HG03108 (cell line): ENCODE results near the gene SLC29A2.
A peak's percentile ranks its signal among the peaks of the same experiment; 100 is the strongest.

Experiments
- ATAC-seq: cut with Tn5 transposase; IDR thresholded peaks from one replicate; pipeline ENCODE4 v1.9.1; 2021; ENCODE audit warnings: moderate library complexity; ENCODE audit not compliant: unreplicated experiment

SLC29A2 gene

GRCh38 chr11:66335531-66336233, 35.9 kb downstream of the SLC29A2 start:
- ATAC-seq: no peak

DNA sequence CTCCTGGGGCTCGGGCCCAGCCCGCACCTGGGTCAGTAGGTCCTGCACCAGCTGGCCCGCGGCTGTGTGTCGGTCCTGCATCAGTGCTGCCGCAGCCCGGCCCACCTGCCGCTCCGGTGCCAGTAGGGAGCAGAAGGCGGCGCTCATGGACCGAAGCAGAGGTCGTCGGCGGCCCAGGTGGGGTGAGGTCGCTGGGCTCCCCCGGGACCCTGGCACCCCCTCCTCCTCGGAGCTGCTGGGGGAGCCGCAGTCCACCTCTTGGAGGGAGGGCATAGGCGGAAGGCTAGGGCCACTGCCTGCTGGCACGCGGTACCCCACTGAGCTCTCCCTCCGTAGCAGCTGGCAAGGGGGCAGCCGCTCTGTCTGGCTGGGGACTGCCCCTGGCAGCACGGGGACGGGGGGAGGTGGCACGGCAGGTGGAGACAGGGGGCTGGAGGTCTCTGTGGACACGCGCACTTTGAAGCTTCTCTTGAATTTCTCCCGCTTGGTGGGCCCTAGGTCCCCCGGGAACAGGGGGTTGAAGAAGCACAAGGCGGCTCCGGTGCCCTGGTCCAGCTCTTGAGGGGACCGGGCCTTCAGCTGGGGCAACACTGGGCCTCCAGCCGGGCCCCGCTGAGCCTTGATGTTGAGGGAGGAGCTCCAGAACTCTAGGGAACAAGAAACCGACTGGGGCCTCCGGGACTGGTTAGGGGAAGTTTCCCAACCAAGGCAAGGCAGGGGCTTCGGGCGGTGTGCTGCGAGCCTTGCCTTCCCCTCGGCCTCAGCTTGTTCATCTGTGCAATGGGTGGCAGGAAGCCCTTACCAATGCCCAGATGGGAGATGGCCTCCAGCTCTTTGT, 36.7 kb downstream of the SLC29A2 start:
- no peak for ATAC-seq

- no peak for ATAC-seq
Measured at GRCh38 chr11:66333896-66334604, 37.5 kb downstream of the SLC29A2 start.

DNA sequence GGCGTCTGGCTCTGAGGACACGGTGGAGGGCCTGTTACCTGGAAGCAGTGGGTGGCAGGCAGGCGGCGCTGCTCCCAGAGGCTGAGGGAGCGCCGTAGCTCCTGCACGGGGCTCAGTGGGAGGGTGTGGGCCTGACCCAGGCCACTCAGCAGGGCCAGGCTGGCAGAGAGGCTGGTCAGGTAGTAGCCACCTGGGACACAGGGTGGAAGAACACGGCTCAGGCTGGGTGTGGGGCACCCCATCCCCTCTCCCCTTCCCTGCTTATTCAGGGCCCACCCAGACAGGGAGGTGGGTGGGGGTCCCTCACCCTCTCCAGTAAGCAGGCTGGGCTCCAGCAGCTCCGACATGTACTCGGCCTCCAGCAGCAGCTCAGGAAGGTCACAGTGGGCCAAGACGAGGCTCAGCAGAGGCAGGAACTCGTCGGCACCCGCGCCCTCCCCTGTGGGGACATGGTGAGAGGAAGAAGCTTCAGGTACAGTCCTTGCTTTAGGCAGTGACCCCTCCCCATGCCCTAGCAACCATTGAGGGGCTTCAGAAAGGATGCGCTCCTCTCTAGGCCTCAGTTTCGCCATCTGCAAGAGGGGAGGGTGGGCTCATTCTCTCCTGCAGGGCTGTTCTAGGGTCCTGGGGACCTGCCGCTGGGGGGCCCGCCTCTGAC, 38.2 kb downstream of the SLC29A2 start:
- no peak for ATAC-seq

DNA sequence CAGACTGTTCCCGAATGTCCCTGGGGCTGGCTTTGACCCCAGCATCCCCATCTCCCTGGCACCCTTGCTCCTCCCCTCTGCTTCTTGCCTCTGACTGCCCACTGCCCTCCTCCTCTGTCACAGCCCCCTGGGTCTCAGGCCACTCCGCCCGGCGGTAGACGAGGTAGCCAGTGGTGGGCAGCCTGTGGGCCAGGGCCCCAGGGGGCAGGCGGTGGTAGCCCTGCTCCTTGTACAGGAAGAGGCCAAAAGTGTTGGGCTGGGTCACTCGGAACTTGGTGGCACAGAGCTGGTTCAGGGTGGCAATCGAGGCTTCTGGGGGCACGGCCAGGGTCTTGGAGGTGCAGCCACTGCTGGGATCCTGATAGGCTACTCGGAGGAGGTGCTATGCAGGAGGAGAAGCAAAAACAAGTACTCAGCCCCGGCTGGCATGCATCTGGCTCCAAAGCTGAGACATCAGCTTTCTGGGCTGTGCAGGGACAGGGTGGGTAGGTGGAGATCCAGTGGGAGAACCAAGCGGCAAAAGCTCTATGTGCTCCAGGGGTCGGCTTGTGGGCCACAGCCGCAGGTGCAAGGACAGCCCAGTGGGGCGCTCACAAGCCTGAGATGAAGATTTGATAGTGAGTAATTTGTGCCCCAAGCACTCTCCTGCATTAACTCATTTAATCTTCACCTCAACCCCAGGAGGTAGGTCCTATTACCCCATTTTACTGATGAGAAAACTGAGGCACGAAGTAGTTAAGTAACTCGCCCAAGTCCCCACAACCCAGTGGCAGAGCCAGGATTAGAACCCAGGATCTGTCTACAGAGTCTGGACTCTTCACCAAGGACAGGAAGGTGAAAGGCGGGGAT, 39.0 kb downstream of the SLC29A2 start:
- no peak for ATAC-seq

DNA sequence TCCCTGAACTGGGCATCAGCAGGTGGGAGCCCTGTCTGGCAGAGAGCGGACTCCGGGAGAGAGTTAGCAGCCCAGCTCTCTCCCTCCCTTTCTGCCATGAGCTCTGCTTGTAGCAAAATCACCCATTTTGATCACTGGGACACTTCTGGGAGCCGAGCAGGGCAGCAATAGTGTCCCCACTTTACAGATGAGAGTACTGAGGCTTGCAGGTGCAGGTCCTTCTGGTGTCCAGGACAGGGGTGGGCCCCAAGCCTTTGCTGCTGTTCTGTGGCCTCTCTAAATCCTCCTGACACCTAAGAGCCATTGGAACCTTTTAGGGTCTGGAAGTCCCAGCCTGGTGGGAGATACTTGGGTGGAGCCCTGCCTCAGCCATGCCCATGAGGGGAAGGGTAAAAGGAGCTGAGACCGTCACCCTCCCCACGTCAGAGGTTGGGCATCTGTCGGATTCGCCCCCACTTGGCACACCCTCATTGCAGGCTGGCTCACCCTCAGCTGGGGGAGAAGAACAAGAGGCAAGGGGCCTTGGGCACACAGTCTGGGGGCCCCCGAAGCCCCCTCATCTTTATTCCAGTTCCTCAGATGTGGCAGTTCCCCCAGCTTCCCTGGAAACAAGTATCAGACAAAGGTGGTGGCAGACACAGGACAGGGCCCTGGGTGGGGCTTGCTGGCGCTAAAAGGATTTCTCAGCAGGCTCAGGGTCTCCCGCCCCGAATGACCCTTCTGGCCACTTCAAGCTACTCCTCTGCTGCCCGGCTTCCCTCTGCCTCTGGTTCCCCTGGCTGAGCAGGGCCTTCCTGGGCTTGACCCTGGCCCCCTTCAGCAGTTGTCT, 39.8 kb downstream of the SLC29A2 start:
- ATAC-seq: no peak

DNA sequence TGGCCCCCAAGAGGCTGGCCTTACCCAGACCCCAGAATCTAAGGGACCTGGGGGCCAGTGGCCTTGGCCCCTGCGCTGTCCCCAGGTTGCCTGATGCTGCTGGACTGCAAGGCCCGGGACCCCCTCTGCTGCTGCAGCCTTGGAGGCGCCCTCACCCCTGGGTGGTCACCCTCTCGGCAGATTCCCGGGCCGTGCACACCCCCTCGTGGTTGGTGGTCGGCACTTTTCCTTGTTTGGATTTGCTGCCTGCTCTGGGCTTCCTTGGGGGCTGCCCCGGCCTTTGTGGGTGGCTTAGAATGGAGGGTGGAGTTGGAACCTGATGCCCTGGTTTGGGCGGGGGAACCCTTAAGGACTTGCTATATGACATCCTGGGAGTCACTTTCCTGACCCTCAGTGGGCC, 40.6 kb downstream of the SLC29A2 start:
- no peak for ATAC-seq

DNA sequence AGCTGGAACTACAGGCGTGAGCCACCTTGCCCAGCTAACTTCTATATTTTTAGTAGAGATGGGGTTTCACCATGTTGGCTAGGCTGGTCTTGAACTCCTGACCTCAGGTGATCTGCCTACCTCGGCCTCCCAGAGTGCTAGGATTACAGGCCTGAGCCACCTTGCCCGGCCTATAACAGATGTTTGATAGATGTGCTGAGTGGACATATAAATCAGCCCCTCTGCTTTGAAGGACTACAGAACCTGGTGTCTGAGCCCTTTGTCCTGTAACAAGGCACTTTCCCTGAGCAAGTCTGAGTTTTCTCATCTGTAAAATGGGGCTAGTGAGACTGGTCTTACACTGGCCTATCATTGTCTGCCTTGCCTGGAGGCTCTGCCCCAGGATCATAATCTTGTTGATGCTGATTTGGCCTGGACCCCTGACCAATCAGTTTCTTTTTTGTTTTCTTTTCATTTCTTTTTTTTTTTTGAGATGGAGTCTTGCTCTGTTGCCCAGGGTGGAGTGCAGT, 42.3 kb downstream of the SLC29A2 start:
- ATAC-seq: no peak

GRCh38 chr11:66328302-66329144, 43.0 kb downstream of the SLC29A2 start:
- peak; percentile 65 for ATAC-seq

GRCh38 chr11:66328031-66328301, 43.6 kb downstream of the SLC29A2 start:
- ATAC-seq: no peak

DNA sequence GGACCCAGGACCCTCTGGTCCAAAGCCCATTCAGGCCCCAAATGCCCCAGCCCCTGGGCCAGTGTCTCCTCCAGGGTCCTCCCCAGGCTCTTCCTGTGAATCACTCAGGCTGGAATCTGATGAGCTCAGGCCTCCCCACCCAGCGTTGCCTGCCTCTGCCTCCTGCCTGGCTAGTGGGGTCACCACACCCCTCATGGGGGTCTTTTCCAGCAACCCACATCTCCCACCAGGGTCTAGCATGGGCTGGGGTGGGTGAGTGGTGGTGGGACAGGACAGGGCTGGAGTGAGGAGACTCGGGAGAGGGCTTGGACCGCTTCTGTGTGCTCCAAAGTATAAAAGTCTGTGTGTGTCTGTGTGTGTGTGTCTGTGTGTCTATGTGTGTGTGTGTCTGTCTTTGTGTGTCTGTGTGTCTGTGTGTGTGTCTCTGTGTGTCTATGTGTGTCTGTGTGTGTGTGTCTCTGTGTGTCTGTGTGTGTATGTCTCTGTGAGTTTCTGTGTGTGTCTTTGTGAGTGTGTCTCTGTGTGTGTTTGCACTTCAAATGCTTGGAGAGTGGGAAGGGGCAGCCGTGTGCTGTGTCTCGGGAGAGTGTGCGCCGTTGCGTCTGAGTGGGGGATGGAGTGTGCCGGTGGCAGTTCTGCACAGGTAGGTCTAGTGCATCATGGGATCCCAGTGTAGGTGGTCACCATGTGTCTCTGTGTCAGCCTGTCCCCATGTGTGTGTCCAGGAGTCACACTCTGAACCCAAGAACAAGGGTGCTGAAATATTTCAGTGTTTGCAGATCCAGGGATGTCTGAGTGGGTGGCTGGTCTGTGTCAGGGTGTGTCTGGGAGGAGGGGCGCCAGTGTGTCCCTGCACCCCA, 44.2 kb downstream of the SLC29A2 start:
- no peak for ATAC-seq

GRCh38 chr11:66326261-66327111, 45.1 kb downstream of the SLC29A2 start:
- ATAC-seq: no peak

DNA sequence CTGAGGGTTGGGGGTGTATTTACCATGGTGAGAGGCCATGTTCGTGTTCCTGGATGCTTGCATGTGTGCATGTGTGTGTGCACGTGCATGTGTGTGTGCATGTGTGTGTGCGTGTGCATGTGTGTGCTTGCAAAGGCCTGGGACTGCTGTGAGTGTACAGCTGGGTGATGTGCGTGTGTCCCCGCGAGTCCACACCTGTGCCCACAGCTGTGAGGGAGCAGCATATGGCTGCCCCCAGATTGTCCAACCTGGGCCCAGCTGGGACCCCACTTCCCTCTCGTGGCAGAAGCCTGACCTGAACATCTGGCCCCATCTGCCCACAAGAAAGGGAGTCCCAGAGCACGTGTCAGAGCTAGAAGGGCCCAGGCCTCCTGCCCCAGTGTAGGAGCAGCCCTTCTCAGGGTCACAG, 46.3 kb downstream of the SLC29A2 start:
- ATAC-seq: no peak

DNA sequence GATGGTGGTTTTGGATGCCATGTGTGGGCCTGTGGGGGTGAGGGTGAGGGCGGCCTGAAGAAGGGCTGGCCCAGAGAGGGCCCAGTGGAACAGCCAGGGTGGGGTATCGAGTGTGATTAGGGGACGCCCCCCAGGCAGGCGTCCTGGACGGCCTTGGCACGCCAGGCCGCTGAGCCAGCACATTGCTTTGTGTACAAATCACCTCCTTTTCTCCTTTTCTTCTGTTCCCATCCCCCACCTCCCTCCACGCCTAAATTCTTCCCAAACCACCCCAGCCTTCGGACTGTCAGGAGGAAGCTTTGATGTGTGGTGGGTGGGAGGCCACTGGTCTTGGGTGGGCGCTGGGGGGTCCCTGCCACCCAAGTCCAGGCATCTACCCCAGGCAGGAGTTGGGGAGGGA, 46.9 kb downstream of the SLC29A2 start:
- ATAC-seq: no peak

DNA sequence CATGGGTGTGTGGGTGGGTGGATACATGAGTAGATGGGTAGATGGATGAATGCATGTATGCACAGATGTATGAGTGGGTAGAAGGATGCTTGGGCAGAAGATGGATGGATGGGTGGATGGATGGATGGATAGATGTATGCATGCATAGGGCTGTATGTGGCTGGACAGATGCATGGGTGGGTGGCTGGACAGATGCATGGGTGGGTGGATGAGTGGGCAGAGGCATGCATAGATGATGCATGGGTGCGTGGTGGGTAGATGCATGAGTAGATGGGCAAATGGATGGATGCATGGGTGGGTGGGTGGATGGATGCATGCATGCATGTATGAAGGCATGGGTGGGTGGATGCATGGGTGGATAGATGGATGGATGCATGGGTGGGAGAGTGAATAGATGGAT, 47.9 kb downstream of the SLC29A2 start:
- ATAC-seq: no peak

DNA sequence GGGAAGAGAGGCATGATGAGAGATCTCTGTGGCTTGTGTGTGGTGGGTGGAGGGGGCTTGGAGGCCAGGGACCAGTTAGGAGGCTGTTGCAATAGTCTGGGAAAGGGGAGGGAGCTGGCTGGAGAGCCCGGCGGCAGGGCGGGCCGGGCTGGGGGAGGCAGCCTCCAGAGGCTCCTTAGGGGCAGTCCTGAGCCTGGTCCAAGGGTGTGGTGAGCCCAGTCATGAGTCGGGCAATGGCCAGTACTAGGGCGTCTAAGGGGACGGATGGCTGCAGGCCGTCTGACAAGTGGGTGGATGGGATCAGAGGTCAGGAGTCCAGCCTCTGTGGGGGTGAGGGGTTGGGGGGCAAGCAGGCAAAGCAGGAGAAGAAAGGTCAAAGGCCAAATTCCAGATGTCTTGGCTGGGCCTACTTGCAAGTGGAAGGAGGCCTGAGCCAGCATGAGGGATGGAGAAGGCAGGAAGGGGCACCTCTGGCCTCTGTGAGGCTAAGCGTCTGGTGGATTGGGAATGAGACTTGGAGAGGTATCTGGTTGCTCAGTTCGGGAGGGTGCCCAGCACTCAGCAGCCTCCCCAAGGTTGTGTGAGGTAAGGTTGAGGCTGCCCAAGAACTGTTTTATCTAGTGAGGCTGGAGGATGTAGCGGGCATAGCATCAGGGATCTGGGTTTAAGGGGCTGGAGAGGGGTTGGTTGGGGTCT, 48.7 kb downstream of the SLC29A2 start:
- ATAC-seq: no peak
